GM18867 (cell line): Measurements from ENCODE around the gene AFDN.
"Not testable (repeated sequence)": the region's sequence is repeated elsewhere in the genome, so short reads cannot be mapped to it uniquely, and the experiment has no call there.

Experiments
- ATAC-seq: cut with Tn5 transposase; IDR thresholded peaks from one replicate; pipeline ENCODE4 v1.9.1; 2021; ENCODE audit warnings: mild to moderate bottlenecking, moderate library complexity; ENCODE audit not compliant: unreplicated experiment

Gene AFDN

DNA sequence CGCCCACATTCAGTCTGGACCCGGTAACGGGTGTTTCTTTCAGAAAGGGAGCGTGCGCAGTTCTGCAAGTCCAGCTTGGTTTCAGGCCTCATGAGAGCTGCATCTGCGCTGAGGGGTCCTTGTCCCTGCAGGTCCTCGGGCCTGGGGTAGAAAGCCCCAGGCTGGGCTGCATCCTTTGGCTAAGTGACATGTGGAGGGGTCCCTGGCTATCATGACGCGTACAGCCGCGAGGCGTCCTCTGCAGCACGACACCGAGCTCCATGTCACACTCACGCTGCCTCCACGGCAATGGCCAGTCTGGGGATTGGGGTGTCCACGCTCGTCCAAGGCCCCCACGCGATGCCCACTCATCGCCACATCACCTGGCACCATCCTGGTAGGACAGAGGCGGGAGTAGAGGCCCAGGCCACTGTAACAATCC is 169.0 kb downstream of the AFDN start:
- ATAC-seq: no peak

DNA sequence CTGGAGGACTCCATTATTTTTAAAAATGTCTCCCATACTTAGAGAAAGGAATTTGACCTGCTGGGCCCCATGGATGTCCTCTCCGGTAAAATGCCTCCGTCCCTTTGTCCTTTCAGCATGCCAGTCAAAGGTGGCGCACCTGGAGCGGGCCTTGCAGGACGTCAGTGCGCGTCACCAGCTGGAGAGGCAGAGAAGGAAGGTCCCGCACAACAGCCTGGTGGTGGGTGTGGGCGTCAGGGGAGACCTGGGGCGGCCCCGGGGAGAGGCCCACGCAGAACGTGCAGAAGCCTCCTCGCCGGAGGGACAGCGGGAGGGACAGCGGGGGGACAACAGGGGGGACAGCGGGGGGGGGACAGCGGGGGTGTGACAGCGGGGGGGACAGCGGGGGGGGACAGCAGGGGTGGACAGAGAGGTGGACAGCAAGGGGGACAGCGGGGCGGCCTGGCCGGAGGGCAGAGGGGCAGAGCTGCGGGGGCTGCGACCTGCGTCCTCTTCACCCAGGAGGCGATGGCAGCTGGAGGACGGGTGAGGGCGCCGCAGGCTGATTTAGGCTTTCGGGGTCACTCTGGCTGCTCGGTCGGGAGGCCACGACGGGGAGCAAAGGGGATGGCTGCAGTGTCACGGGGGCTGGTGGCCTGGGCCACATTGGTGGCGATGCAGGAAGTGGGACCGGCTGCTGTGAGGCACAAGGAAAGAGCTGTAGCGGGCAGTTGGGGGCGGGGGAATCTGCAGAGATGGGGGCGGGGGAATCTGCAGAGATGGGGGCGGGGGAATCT is 169.9 kb downstream of the AFDN start:
- no peak for ATAC-seq

DNA sequence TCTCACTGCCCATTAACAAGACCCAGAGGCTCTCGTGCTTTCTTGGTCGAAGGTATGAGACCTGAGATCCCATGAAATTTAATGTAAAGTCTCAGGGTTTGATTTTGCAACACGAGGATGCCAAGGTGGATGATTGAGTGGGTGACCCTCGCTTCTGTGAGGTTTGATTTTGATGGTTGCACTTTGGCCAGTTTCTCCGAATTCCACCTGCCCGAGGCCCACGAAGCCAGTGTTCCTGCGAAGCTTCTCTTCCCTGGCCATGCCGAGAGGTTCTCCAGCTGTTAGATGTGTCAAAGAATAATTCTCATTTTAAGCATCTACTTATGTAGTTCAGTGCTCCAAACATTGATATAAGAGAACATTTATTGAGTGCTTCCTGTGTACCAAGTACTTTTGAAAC is 170.9 kb downstream of the AFDN start, which contains the start of gene KIF25:
KIF25 (plus strand) TSS at position 30 of the 400 bp plus-strand sequence. CDS start 31,915 bp downstream, outside the sequence.
- ATAC-seq: no peak

DNA sequence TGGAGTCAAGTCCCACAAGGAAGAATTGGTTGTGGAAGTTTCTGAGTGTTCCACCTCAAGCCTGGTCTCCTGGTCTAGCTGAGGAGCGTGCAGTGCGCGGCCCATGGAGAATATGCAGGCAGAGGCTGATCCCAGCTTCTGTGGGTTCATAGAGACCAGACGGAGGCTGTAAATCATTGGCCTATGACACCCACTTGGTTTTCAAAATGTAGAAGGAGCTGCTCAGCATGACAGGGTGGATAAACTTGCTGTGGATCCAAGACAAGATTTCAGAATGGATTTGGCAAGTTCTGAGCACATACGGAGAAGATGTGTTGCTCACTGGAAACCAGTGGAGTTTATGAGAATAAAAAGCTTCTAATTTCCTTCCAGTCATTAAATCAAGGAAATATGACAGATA is 171.5 kb downstream of the AFDN start:
- ATAC-seq: no peak

DNA sequence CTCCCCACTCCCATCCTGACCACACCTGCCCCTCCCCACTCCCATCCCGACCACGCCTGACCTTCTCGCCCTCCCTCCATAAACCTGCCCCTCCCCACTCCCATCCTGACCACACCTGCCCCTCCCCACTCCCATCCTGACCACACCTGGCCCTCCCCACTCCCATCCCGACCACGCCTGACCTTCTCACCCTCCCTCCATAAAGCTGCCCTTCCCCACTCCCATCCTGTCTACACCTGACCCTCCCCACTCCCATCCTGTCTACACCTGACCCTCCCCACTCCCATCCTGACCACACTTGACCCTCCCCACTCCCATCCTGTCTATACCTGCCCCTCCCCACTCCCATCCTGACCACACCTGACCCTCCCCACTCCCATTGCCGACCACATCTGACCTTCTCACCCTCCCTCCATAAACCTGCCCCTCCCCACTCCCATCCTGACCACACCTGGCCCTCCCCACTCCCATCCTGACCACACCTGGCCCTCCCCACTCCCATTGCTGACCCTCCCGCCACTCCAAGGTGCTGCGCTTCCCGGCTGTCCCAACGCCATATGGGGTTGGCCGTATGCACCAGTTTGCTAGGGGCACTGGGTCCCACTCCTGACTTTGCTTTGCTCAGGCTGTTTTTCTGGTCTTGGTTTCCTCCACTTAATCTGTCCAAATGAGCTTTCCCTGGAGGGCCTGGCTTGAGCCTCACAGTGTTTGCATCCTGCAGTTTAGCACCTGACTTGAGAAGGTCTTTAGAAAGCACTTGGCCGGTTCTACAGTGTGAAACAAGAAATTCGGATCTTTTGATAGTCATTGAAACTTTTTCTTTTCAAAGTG is 173.7 kb downstream of the AFDN start:
- no peak for ATAC-seq

DNA sequence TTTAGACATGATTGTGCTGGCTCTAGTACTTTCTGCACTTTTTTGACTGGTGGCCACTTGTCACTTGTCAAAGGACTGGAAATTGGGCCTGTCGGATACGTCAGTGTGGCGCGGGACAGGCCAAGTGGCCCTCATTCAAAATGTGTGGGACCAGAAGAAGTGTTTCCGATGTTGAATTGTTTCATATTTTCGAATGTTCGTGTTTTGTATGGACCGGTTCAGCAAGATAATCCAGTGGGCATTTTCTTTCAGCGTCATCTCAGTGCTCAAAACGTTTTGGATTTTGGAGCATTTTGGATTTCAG is 174.3 kb downstream of the AFDN start:
- no peak for ATAC-seq

DNA sequence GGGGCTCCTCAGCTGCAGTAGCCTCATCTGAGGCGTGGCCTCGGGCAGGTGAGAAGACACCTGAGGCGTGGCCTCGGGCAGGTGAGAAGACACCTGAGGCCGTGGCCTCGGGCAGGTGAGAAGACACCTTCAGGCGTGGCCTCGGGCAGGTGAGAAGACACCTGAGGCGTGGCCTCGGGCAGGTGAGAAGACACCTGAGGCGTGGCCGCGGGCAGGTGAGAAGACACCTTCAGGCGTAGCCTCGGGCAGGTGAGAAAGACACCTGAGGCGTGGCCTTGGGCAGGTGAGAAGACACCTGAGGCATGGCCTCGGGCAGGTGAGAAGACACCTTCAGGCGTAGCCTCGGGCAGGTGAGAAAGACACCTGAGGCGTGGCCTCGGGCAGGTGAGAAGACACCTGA is 174.8 kb downstream of the AFDN start:
- not testable (repeated sequence) for ATAC-seq

DNA sequence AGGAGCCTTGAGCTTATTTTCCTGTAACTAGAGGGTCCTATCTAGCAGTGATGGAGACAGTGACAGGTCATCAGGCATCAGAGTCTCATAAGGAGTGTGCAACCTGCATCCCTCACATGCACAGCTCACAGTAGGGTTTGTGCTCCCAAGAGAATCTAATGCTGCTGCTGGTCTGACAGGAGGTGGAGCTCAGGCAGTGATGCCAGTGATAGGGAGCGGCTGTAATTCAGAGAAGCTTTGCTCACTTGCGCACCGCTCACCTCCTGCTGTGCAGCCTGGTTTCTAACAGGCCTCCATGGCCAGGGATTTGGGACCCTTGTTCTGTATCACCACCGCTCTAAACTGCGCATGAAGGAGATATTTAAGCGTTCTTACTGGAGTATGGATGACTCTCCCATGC is 176.1 kb downstream of the AFDN start:
- no peak for ATAC-seq

DNA sequence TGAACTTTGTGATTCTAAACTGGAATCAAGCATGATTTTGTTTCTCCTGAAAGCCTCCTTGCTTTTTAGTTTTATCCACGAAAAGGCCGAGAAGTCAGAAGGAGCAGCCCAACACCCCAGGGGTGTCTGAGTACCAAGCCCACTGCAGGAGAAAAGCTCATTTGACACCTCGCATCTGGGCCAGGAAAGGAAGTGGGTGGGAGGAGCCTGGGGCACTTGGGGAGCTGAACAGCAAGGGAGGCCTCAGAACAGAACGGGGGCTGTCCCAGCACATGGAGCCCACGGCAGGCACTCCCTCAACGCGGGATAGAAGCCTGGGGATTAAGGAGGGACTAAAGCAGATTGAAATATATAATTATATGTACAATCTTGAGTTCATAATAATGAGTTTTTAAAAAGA is 177.3 kb downstream of the AFDN start:
- ATAC-seq: no peak

DNA sequence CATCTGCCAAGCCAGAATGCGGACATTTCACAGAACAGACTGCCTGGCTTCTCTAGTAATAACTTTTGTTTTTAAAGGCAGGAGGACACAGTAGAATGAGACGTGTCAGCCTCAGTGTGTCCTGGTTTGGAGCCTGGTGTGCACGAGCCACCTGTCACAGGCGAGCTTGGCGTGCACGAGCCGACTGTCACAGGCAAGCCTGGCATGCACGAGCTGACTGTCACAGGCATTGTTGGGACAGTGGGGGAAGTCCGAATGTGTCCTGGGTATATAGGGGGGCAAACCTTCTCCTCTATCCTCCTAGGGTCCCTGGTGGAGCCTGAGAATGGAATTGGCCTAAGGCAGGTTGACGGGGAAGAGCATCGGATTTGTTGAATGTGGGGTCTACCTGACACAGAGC is 178.2 kb downstream of the AFDN start:
- ATAC-seq: no peak

DNA sequence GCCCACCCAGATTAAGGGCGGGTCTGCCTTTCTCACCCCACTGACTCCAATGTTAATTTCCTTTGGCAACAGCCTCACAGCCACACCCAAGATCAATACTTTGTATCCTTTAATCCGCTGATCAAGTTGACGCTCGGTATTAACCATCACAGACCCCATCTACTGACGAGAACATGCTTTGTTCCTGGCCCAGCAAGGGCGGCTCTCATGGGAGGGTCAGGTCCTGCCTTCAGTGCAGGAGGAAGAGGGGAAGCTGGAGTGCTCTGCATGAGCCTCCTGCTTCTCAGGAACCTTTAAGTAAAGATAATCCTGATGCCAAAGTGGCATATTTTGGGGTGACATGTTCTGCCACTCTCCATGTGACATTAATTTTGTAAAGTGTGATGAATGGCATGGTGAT is 179.1 kb downstream of the AFDN start:
- ATAC-seq: no peak

DNA sequence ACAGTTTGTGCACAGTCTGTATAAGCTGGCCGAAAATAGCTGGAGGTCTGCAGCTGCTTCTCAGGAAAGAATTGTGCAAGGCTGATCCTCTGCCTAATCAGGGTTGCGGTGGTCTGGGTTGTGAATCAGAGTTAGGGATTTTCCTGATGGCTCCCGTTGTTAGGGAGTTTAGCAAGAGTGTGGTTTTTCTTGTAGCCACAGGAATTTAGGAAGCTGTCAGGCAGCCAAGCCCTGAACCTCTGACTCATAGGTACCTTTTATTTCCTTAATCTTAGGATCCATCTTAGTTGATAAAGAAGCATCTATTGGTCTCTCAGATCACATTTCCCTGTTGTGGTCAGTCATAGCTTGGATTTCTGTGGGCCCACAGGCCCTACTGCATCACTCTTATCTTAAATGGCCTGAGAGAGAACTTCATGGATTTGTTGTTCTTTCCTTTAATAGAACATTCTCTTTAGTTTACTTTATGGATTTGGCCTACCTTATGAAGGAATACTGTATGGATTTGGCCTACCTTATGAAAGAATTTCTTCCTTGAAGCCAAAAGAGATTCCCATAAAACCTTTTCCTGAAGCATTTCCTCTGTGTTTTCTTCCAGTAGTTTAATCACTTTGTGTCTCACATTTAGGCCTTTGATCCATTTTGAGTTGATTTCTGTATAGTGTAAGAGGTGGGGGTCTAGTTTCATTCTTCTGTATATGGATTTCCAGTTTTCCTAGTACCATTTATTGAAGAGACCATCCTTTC is 181.1 kb downstream of the AFDN start:
- no peak for ATAC-seq

DNA sequence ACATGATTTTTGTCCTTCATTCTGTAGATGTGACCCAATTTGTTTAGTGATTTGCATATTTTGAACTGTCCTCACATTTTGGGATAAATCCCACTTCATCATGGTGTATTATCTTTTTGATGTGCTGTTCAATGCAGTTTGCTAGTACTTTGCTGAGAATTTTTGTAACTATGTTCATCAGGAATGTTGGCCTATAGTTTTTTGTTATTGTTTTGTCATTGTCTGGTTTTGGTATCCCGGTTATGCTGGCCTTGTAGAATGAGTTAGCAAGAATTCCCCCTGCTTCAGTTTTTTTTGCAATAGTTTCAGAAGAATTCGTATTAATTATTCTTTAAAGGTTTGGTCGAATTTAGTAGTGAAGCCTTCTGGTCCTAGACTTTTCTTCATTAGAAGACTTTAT is 182.6 kb downstream of the AFDN start:
- ATAC-seq: no peak

DNA sequence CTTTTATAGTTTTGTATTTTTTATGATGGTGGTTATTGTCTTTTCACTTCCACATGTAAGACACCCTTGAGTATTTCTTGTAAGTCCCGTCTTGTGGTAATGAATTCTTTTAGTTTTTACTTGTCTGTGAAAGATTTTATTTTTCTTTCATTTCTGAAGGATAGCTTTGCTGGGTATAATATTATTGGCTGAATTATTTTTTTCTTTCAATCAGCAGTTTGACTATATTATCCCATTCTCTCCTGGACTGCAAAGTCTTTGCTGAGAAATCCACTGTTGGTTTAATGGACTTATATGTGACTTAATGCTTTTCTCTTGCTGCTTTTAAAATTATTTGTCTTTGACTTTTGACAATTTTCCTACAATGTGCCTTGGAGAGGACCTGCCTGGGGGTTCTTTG is 184.6 kb downstream of the AFDN start:
- no peak for ATAC-seq

DNA sequence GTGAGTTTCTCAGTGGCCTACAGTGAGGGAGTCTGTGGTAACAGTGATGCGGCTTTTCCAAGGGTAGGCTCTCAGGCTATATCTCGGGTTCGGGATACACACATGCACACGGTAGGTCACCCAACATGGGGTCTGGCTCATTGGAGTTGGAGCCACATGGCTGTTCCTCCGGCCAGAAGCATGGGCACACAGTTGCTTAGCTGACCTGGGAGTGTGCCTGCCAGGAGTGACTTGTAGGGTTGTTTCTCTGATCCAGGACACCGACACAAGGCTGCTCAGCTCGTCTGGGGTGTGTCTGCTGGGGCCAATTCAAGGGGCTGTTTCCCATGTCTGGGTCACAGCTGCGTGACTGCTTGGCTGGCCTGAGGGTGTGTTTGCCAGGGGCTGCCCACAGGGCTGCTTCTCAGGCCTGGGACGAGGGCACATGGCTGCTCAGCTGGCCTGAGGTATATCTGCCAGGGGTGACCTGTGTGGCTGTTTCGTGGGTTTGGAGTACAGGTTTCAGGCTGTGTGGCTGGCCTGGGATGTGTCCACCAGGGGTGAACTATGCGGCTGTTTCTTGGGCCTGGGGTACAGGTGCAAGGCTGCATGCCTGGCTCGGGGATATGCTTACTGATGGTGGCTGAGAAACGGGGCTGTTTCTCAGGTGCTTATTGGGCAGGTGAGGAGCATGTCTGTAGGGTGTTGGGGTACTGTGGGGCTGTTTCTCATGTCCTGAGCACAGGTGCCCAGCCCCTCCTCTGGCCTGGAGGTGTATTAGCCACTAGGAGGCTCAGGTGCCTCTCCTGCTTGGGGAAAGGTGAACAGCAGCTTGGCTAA is 185.9 kb downstream of the AFDN start:
- no peak for ATAC-seq

DNA sequence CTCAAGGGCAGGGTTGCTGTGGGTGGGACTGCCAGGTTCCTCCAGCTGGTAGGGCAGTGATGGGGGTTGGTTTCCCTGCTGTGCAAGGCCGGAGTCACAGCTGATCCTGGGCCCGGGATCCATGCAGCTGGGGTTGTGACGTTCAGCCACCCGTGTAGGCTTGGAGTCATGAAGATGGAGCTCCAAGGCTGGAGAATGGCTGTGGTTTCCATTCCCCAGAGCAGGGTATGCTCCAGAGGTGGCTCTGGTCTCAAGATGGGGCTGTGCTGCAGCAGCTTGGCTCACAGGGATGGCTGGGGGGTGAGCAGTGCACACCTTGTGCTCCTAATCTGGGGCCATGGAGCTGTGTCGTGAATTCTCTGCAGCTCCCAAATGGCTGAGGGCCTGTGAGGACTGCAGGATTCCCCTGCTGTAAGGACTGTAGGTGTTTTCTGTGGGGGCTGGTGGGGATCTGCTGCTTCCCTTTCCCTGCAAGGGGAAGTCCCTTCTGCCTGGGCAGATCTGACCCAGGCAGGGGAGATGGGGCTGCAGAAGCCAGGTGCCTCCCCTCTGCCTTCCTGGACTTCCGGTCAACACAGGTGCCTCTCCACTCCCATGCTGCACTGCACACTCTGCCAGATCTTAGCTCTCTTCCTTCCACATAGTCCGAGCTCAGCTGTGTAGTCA is 186.7 kb downstream of the AFDN start:
- no peak for ATAC-seq

DNA sequence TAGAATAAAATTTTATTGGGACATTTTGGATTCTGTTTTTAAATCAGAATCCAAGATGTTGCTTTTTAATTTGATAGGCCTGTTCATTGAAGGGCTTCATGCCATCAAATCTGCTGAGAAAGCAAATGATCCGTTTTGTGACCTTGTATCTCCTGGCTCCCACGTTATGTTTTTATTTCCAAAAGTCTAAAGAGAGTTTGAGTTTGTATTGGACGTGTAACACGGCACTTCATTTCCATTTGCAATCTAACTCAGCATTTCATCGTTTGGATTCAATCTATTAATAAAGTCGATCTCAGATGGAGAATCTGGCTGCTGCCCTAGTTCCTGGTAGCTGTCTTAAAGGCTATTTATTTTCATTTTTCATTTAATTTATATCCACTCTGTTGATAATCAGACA is 187.7 kb downstream of the AFDN start:
- no peak for ATAC-seq

DNA sequence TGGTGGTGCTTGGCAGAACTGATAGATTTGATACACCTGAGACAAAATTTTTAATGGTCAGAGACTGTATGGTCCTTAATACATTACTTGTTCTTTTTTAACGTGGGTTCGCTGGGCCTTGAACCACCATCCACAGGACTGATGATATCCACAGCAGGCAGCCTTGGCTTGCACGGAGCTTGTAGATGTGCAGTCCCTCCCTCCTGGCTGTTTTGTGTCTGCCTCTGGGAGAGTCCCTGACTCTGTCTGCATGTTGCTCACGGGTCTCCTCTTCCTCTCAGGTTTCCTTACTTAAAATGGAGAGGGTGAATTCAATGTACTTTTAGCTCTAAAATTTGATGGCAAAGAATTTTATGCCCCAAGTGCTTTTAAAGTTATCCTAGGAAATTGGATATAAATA is 188.3 kb downstream of the AFDN start:
- no peak for ATAC-seq

DNA sequence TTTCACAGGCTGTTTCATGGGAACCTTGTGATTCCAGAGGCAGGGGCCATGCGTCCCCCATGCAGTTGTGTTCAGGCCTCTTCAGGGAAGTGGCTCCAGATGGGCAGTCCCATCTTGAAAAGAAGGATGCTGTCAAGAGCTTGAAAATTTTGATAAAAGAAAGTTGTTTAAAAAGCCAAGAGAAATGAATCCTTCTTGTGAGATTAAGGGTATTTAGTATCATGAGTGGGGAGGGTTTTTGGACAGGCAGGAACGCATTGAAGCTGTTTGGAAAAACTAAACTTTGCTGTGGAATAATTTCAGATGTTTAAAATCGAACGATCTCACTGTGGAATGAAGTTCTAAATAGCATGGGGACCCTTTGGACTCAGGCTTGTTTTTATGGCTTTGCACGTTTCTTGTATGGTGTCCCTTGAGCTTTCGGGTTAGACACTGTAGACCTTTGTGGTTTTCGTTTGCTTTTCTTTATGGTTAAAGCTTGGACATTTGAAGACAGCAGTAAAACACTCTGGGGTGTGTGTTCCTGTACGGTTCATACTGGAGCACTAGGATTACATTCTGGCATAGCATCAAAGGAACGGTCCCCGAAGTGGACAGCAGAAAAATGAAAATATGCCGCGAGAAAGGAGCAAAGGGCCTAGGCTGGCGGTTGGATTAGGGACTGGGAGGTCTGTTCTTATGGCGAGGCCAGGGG is 188.9 kb downstream of the AFDN start:
- ATAC-seq: no peak

DNA sequence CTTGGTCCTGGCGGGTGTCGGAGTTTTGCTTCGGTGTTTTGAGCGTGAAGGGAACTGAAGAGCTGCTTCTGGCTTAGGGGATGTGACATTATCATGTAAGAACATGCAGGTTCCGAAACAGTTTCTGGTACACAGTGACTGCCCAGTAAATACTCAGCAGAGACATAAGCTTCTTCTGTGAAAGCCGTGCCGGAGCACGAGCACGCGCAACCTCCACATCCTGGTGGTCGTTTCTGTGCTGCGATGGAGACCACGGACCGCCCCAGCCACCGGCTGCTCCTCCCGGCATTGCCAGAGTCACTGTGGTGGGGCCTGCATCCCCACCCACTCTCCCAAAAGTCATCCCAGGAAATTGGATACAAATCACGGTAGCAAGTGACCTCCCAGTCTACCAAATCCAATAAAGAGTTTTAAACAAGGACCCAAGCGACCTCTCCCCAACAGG is 189.5 kb downstream of the AFDN start:
- ATAC-seq: no peak
